Putamen (tissue), 1 donor: ENCODE results near the gene OXNAD1.

Experiments used
- DNase-seq: peaks from one replicate; pipeline ENCODE4 v3.0.0-alpha.2; 2016; ENCODE audit warnings: low spot score

Gene OXNAD1

GRCh38 chr3:16279010-16279801 is 14.2 kb downstream of the OXNAD1 start:
- DNase-seq, result no peak

- DNase-seq, result no peak
Measured at GRCh38 chr3:16280671-16281070, 15.7 kb downstream of the OXNAD1 start.

GRCh38 chr3:16284633-16285032 is 19.6 kb downstream of the OXNAD1 start:
- DNase-seq, result no peak

GRCh38 chr3:16286161-16286560 is 21.1 kb downstream of the OXNAD1 start:
- no peak for DNase-seq

GRCh38 chr3:16286751-16287543 is 21.9 kb downstream of the OXNAD1 start:
- DNase-seq, result no peak

- DNase-seq, result no peak
Measured at GRCh38 chr3:16288664-16289063, 23.7 kb downstream of the OXNAD1 start.

- DNase-seq, result no peak
Measured at GRCh38 chr3:16289144-16289889, 24.3 kb downstream of the OXNAD1 start.

GRCh38 chr3:16290007-16290826 is 25.2 kb downstream of the OXNAD1 start:
- DNase-seq, result no peak

GRCh38 chr3:16290827-16291196 is 25.8 kb downstream of the OXNAD1 start:
- no peak for DNase-seq

GRCh38 chr3:16294844-16295243 is 29.8 kb downstream of the OXNAD1 start:
- no peak for DNase-seq

- no peak for DNase-seq
Measured at GRCh38 chr3:16295298-16295890, 30.4 kb downstream of the OXNAD1 start.

- DNase-seq, result no peak
Measured at GRCh38 chr3:16297997-16298885, 33.2 kb downstream of the OXNAD1 start.

GRCh38 chr3:16298891-16299290 is 33.9 kb downstream of the OXNAD1 start:
- DNase-seq, result no peak

GRCh38 chr3:16299746-16300145 is 34.7 kb downstream of the OXNAD1 start:
- no peak for DNase-seq

- no peak for DNase-seq
Measured at GRCh38 chr3:16300307-16300706, 35.3 kb downstream of the OXNAD1 start.

GRCh38 chr3:16300881-16301359 is 35.9 kb downstream of the OXNAD1 start:
- no peak for DNase-seq

GRCh38 chr3:16301507-16301906 is 36.5 kb downstream of the OXNAD1 start:
- no peak for DNase-seq

- peak; percentile 15 for DNase-seq
Measured at GRCh38 chr3:16302082-16302631, 37.1 kb downstream of the OXNAD1 start.

GRCh38 chr3:16303037-16303575 is 38.1 kb downstream of the OXNAD1 start:
- DNase-seq, result no peak
